ENCODE data around the gene GUSB. TPM values are rescaled to one million over a fixed set of nuclear protein-coding genes. Genes with fewer than 3 reads are reported as not detected.

GUSB gene
- total and polyA plus RNA-seq, 2 of the 8 experiments (the other 6 are each of a cell fraction or from before 2014, with no cell fraction given) = 43.6 to 71.3 TPM

GRCh38 chr7:65992526-65992925, 10.5 kb upstream of the GUSB start (continued):
- TF ChIP-seq CHD7 (IDR thresholded peaks at IDR 0.05; ENCODE audit: insufficient replicate concordance, low read length) = no peak

Measured in H1 (cell line).